GM10266 (cell line): ENCODE measurements around the gene DIO3.

ENCODE experiments used
- DNase-seq: peaks from one replicate; pipeline ENCODE4 v3.0.0; 2012; ENCODE audit errors: extremely low spot score
- TF ChIP-seq, protein P1 (sequence below): IDR thresholded peaks from 2 replicates; pipeline ENCODE4 v1.5.1; 2012; ENCODE audit warnings: mild to moderate bottlenecking, low read depth; ENCODE audit not compliant: control insufficient read depth, insufficient read depth; ENCODE audit errors: missing control alignments

Gene DIO3

GRCh38 chr14:101588990-101589389 is 27.7 kb downstream of the DIO3 start:
- DNase-seq: no peak
- TF ChIP-seq, protein P1, sequence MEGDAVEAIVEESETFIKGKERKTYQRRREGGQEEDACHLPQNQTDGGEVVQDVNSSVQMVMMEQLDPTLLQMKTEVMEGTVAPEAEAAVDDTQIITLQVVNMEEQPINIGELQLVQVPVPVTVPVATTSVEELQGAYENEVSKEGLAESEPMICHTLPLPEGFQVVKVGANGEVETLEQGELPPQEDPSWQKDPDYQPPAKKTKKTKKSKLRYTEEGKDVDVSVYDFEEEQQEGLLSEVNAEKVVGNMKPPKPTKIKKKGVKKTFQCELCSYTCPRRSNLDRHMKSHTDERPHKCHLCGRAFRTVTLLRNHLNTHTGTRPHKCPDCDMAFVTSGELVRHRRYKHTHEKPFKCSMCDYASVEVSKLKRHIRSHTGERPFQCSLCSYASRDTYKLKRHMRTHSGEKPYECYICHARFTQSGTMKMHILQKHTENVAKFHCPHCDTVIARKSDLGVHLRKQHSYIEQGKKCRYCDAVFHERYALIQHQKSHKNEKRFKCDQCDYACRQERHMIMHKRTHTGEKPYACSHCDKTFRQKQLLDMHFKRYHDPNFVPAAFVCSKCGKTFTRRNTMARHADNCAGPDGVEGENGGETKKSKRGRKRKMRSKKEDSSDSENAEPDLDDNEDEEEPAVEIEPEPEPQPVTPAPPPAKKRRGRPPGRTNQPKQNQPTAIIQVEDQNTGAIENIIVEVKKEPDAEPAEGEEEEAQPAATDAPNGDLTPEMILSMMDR: no peak

DNA sequence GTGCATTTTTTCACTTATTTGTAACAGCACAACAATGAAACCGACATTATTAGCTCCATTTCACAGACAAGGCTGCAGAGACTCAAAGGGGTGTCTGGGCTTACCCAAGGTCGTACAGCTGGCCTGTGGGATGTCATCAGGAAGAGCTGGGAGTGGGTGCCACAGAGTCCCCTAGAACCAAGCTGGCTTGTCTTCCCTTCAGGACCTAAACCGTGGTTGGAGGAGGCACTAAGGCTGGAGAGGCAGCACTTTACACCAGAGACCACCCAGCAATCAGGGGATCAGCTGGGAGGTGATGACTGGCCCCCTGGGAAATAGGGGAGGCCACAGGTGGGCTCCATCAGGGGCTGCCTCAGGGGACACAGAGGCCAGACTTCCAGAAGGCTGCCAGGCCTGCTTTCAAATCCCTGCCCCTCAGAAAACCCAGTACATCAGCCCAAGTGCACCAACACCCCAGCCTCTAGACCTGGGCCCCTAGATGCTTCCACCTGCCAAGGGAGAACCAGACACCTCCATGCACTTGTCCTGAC is 28.3 kb downstream of the DIO3 start:
- no peak for DNase-seq
- TF ChIP-seq, protein P1: no peak

DNA sequence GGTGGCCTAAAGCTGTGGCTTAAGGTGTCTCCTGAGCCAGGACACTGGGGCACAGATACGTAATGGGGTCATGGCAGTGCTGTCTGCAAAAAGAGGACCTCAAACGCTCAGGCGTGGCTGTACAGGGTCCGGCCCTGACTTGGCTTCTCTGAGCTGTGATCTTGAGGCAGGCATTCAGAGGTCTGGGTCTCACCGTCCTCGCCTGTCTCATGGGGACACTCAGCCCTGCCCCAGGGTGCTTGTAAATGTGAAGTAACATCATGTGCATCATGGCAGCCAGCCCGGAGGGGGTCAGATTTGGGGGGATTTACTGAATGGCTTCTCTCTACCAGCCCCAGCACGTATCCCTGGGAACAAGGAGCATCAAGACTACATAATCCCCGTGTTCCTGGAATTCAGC is 28.8 kb downstream of the DIO3 start:
- TF ChIP-seq, protein P1: no peak
- no peak for DNase-seq

DNA sequence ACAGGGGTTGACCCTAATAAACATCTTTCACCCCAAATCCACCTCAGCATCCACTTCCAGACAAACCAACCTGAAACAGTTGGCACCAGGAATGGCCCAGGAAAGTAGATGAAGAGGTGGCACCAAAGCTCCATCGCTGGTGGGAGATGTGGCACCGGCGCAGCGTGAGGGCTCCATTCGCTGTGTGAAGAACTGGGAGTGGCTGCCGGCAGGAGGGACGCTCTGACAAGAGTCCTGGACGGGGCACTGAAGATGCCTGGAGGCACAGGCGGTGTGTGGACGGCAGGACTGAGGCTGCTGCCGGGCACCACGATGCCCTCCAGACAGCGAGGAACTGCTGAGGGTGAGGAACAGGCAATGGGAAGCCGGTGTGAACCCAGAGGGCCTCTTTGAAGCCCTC is 29.3 kb downstream of the DIO3 start:
- TF ChIP-seq, protein P1: no peak
- no peak for DNase-seq

GRCh38 chr14:101591121-101591520 is 29.8 kb downstream of the DIO3 start:
- no peak for DNase-seq
- TF ChIP-seq, protein P1: no peak

GRCh38 chr14:101591582-101591981 is 30.3 kb downstream of the DIO3 start:
- DNase-seq: no peak
- TF ChIP-seq, protein P1: no peak

DNA sequence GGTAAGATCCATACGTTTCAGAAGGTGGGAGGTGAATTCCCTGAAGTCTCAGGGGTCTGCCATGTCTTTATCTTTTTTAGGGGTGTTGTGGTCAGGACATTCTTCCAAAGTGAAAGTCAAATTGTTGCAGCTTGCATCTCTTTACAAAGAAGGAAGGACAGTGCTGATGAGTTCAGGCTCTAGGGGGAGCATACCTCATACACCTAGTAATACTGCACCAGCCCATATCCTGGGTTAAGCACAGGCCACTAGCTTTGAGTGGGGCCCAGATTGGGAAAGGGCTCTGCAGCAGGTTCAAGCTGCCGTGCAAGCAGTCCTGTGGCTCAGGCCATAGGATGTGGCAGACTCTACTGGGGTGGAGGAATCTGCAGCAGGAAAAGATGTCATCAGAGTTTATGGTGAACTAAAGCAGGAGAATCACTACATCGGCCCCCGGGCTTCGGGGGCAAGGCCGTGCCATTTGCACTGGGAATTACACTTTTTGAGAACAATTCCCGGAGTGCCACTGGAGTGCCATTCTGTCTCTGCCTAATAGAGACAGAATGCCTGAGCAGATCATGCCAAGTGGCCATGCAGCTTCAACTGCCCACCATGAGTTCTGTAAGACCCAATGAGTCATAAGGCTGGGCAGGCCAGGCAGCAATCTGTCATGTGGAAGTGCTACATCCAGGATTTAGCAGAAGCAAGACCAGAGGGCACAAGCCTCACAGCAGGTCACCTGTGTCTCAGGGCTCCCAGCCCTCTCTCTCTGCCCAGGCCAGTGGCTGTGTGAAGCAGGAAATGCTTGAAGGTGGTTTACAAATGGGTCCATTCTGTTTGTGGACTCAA is 32.3 kb downstream of the DIO3 start:
- DNase-seq: no peak
- TF ChIP-seq, protein P1: no peak
